HL-60 (cell line): ENCODE results near the gene VOPP1.

Experiments used
- CTCF ChIP-seq: IDR thresholded peaks from one replicate; pipeline ENCODE4 v1.5.1; 2011; ENCODE audit warnings: low read length, control low read depth, inconsistent platforms; ENCODE audit not compliant: insufficient read depth
- POLR2AphosphoS5 ChIP-seq: IDR thresholded peaks from 2 replicates; pipeline ENCODE4 v1.6.1; 2012; ENCODE audit warnings: low read depth
- REST ChIP-seq: IDR thresholded peaks from 2 replicates; pipeline ENCODE4 v1.6.1; 2012; ENCODE audit warnings: low read depth; ENCODE audit not compliant: insufficient replicate concordance

DNA sequence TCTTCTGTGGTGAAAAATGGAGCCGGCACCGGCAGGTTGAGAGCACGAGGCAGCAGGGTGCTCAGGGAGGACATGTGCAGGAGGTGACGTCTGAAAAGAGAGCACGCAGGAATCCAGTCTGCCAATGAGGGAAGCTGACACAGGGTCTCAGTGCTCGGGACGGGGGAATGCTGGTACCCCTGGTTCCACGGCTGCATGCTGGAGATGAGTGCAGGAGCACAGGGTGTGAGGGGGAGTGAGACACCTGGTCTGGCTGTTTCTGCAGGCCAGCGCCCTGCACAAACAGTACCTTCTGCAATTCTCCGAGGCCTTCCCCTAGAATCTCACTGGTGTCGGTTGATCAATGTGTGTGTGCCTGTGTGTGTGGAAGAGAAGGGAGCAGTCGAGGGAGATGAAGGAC, 72.7 kb downstream of the VOPP1 start:
- TF ChIP-seq CTCF (no peak), POLR2AphosphoS5 (no peak), REST (no peak)
